Mammary epithelial cell (primary cell): ENCODE measurements around the gene SKI.

Experiments
- CTCF ChIP-seq, 2 donors: IDR thresholded peaks in 1 of 2; conservative IDR thresholded peaks in 1 of 2; 2 replicates each; pipeline ENCODE4 v1.5.1; 2011 to 2012; ENCODE audit warnings: inconsistent platforms in 2 of 2, low read length in 2 of 2, mild to moderate bottlenecking in 2 of 2, control low read depth in 1 of 2, low read depth in 1 of 2; ENCODE audit not compliant: insufficient read depth in 1 of 2; ENCODE audit errors: extremely low read depth in 1 of 2
- EZH2 ChIP-seq: IDR thresholded peaks from 2 replicates; pipeline ENCODE4 v1.6.1; 2012; ENCODE audit warnings: low read length, inconsistent platforms, borderline replicate concordance

GRCh38 chr1:2192031-2192995 is 35.8 kb upstream of the SKI start:
- TF ChIP-seq CTCF (conservative IDR thresholded peaks at IDR 0.05 in 1 of 2, IDR thresholded peaks at IDR 0.05 in 1 of 2; ENCODE audit: extremely low read depth in 1 of 2, insufficient read depth in 1 of 2, low read depth in 1 of 2, low read length in 2 of 2) (no peak), EZH2 (no peak)
